SK-N-SH treated with all-trans-retinoic acid at 6 μM for 48 hours (cell line): Measurements from ENCODE around the gene C4BPB.

Experiments
- ATAC-seq: fragments of 200-7000 bp; cut with Tn5 transposase; 3 replicates; pipeline ENCODE4 v1.9.1; 2020; ENCODE audit warnings: mild to moderate bottlenecking, moderate library complexity
- BACH2 ChIP-seq: fragments of 250-450 bp; sonication (Bioruptor Pico); IDR thresholded peaks from 2 replicates; pipeline ENCODE4 v1.9.0; 2021; ENCODE audit warnings: mild to moderate bottlenecking, borderline replicate concordance
- CREB5 ChIP-seq: fragments of 250-450 bp; sonication (Bioruptor Pico); IDR thresholded peaks from 2 replicates; pipeline ENCODE4 v1.5.1; 2020; ENCODE audit warnings: low read depth, mild to moderate bottlenecking, moderate library complexity
- CSDC2 ChIP-seq: fragments of 250-450 bp; sonication (Bioruptor Pico); IDR thresholded peaks from 2 replicates; pipeline ENCODE4 v1.5.0; 2020; ENCODE audit warnings: mild to moderate bottlenecking, moderate library complexity
- CSRNP3 ChIP-seq: fragments of 250-450 bp; sonication (Bioruptor Pico); IDR thresholded peaks from 2 replicates; pipeline ENCODE4 v1.5.1; 2021; ENCODE audit warnings: mild to moderate bottlenecking, moderate library complexity
- GLIS3 ChIP-seq: fragments of 250-450 bp; sonication (Bioruptor Pico); IDR thresholded peaks from 2 replicates; pipeline ENCODE4 v1.5.0; 2020; ENCODE audit warnings: mild to moderate bottlenecking, moderate library complexity
- ISL1 ChIP-seq: fragments of 250-450 bp; sonication (Bioruptor Pico); IDR thresholded peaks from 2 replicates; pipeline ENCODE4 v2.1.2; 2022; ENCODE audit warnings: mild to moderate bottlenecking, moderate library complexity
- OSR1 ChIP-seq: fragments of 250-450 bp; sonication (Bioruptor Pico); IDR thresholded peaks from 2 replicates; pipeline ENCODE4 v1.8.0; 2022; ENCODE audit warnings: moderate library complexity, mild to moderate bottlenecking, inconsistent platforms
- POU6F1 ChIP-seq: fragments of 250-450 bp; sonication (Bioruptor Pico); IDR thresholded peaks from 2 replicates; pipeline ENCODE4 v1.8.0; 2021; ENCODE audit warnings: low read depth, mild to moderate bottlenecking, moderate library complexity, borderline replicate concordance
- PPARA ChIP-seq: fragments of 250-450 bp; sonication (Bioruptor Pico); IDR thresholded peaks from 2 replicates; pipeline ENCODE4 v1.5.0; 2020; ENCODE audit warnings: mild to moderate bottlenecking, borderline replicate concordance
- RARB ChIP-seq: fragments of 250-450 bp; sonication (Bioruptor Pico); IDR thresholded peaks from 2 replicates; pipeline ENCODE4 v1.8.0; 2021; ENCODE audit warnings: mild to moderate bottlenecking, moderate library complexity
- SNAI2 ChIP-seq: fragments of 250-450 bp; sonication (Bioruptor Pico); IDR thresholded peaks from 2 replicates; pipeline ENCODE4 v1.5.0; 2020; ENCODE audit warnings: mild to moderate bottlenecking, moderate library complexity
- TCF4 ChIP-seq: fragments of 250-450 bp; sonication (Bioruptor Pico); IDR thresholded peaks from 2 replicates; pipeline ENCODE4 v1.8.0; 2021; ENCODE audit warnings: mild to moderate bottlenecking, moderate library complexity, borderline replicate concordance
- TOX ChIP-seq: fragments of 250-450 bp; sonication (Bioruptor Pico); IDR thresholded peaks from 2 replicates; pipeline ENCODE4 v1.8.0; 2021; ENCODE audit warnings: mild to moderate bottlenecking, moderate library complexity, borderline replicate concordance
- TSHZ2 ChIP-seq: fragments of 250-450 bp; sonication (Bioruptor Pico); IDR thresholded peaks from 2 replicates; pipeline ENCODE4 v1.5.0; 2020; ENCODE audit warnings: mild to moderate bottlenecking, moderate library complexity
- ZC3H10 ChIP-seq: fragments of 250-450 bp; sonication (Bioruptor Pico); IDR thresholded peaks from 2 replicates; pipeline ENCODE4 v1.5.1; 2021; ENCODE audit warnings: mild to moderate bottlenecking, moderate library complexity
- ZNF565 ChIP-seq: fragments of 450-650 bp; formaldehyde crosslinking; conservative IDR thresholded peaks from 2 replicates; pipeline ENCODE4 v1.5.0; 2020; ENCODE audit warnings: low read depth, mild to moderate bottlenecking, moderate library complexity
- ZNF70 ChIP-seq: fragments of 450-650 bp; formaldehyde crosslinking; IDR thresholded peaks from 2 replicates; pipeline ENCODE4 v1.5.0; 2020; ENCODE audit warnings: mild to moderate bottlenecking, moderate library complexity
- ZNF8 ChIP-seq: fragments of 450-650 bp; formaldehyde crosslinking; IDR thresholded peaks from 2 replicates; pipeline ENCODE4 v1.5.0; 2020; ENCODE audit warnings: mild to moderate bottlenecking, moderate library complexity

The C4BPB gene

GRCh38 chr1:207124389-207124788, 35.7 kb downstream of the C4BPB start:
- ATAC-seq, result no peak
- TF ChIP-seq PPARA (CRISPR knock-in tag), result no peak
- no peak for TF ChIP-seq ZC3H10 (CRISPR knock-in tag)
- no peak for TF ChIP-seq TCF4 (CRISPR knock-in tag)
- no peak for TF ChIP-seq ZNF565 (CRISPR knock-in tag)

- ATAC-seq, result no peak
- TF ChIP-seq PPARA (CRISPR knock-in tag) (no peak), ZNF70 (no peak), ISL1 (CRISPR knock-in tag) (no peak), BACH2 (no peak), TCF4 (CRISPR knock-in tag) (no peak), CSDC2 (CRISPR knock-in tag) (no peak)
- TF ChIP-seq, all 23 proteins: peak for 0
Observed at GRCh38 chr1:207128336-207128921, 39.8 kb downstream of the C4BPB start.

- TF ChIP-seq CSRNP3 (CRISPR knock-in tag) (no peak), ZNF8 (CRISPR knock-in tag) (no peak), TOX (CRISPR knock-in tag) (no peak), ZNF565 (CRISPR knock-in tag) (no peak), OSR1 (CRISPR knock-in tag) (no peak), ZC3H10 (CRISPR knock-in tag) (no peak), CREB5 (CRISPR knock-in tag) (no peak), SNAI2 (CRISPR knock-in tag) (no peak), TCF4 (CRISPR knock-in tag) (no peak), PPARA (CRISPR knock-in tag) (no peak)
- no peak for ATAC-seq
Observed at GRCh38 chr1:207129053-207129452, 40.4 kb downstream of the C4BPB start.

GRCh38 chr1:207130252-207131036, 41.8 kb downstream of the C4BPB start:
- no peak for TF ChIP-seq PPARA (CRISPR knock-in tag)
- TF ChIP-seq OSR1 (CRISPR knock-in tag), result no peak
- TF ChIP-seq ZNF565 (CRISPR knock-in tag), result no peak
- TF ChIP-seq RARB (CRISPR knock-in tag), result no peak
- TF ChIP-seq GLIS3 (CRISPR knock-in tag), result no peak
- no peak for TF ChIP-seq TSHZ2
- no peak for TF ChIP-seq POU6F1
- no peak for TF ChIP-seq TCF4 (CRISPR knock-in tag)
- ATAC-seq, result no peak
